ENCODE results near the gene VRK2. TPM values are rescaled to one million over a fixed set of nuclear protein-coding genes. Genes with fewer than 3 reads are reported as not detected.

VRK2 gene
- total RNA-seq, 1 experiment from 2014 or later = 33.0 TPM

GRCh38 chr2:58109481-58109880 lies 62.9 kb downstream of the VRK2 start:
- no peak overlapping the region for H2AFZ ChIP-seq (ENCODE audit: low read depth, low read length, poor library complexity, severe bottlenecking)
- ATAC-seq = no peak
- H3K4me1 ChIP-seq (ENCODE audit: control insufficient read depth in 1 of 2, insufficient read depth in 2 of 2, low read length in 2 of 2) = peaks cover 25 to 82% of the 10 kb centered on the region in 2 experiments
- no peaks in the 10 kb centered on the region for H4K20me1 ChIP-seq (ENCODE audit: insufficient read depth)
- DNase-seq (ENCODE audit: low read depth, low spot score) = no peak
- BruUV-seq (replicated peaks) = no TSS peak
- TF ChIP-seq ZFX (IDR thresholded peaks at IDR 0.05) (no peak), EZH2 (IDR thresholded peaks at IDR 0.05) (no peak), SRF (IDR thresholded peaks at IDR 0.05; ENCODE audit: low read depth) (no peak), POLR2AphosphoS5 (IDR thresholded peaks at IDR 0.05; ENCODE audit: low read depth, low read length) (no peak), ELF1 (IDR thresholded peaks at IDR 0.05; ENCODE audit: borderline replicate concordance, low read depth) (no peak), EGR1 (IDR thresholded peaks at IDR 0.05; ENCODE audit: low read depth) (no peak), JUND (IDR thresholded peaks at IDR 0.05) (no peak)
- no peak overlapping the region for H3K4me3 ChIP-seq (replicated peaks in 1 of 2; ENCODE audit: low read depth in 1 of 2, low read length in 2 of 2)
- H3K4me2 ChIP-seq (ENCODE audit: low read length) = peak overlapping the region; percentile 75; the same call in 1 of the 2 replicates
- CTCF ChIA-PET = no interaction called here
- H3K27ac ChIP-seq (ENCODE audit: low read depth, low read length) = no peak overlapping the region
- POLR2A ChIA-PET = interaction anchor here (0.7 kb wide), 1 partner anchor 201 kb away, joined by 3 read pairs; no protein-coding TSS in a partner anchor
- no peaks in the 10 kb centered on the region; the same call in 1 of the 2 replicates for H3K9me2 ChIP-seq (ENCODE audit: insufficient read depth)
- peaks cover 0 to 9% of the 10 kb centered on the region in 2 experiments; a peak in 1 of 4 replicates for H3K36me3 ChIP-seq (ENCODE audit: control insufficient read depth in 1 of 2, insufficient read depth in 2 of 2, low read length in 2 of 2)
- H3K79me2 ChIP-seq (ENCODE audit: insufficient read depth, low read length) = peaks cover 71% of the 10 kb centered on the region
- no peaks in the 10 kb centered on the region for H3K27me3 ChIP-seq (ENCODE audit: insufficient read depth, low read length)
- RAD21 ChIA-PET (ENCODE audit: low non-redundant PET in 1 of 2, low total read pairs in 2 of 2, uncharacterized antibody in 2 of 2, unreplicated experiment in 2 of 2) = no interaction called here
- H3K9me3 ChIP-seq (ENCODE audit: control insufficient read depth in 1 of 2, insufficient read depth in 1 of 2, low read depth in 1 of 2, low read length in 2 of 2) = no peaks in the 10 kb centered on the region
- peak overlapping the region; percentile 62; the same call in 1 of the 2 replicates for H3K9ac ChIP-seq (ENCODE audit: low read length)
- intact Hi-C loops (cut with micrococcal nuclease) = loop anchor here (2.0 kb wide), 1 partner anchor 63 kb away; the partner anchor contains the start of gene VRK2

GRCh38 chr2:58110765-58111164 lies 64.2 kb downstream of the VRK2 start:
- ChIA-PET POLR2A (no interaction called here), RAD21 (ENCODE audit: low non-redundant PET in 1 of 2, low total read pairs in 2 of 2, uncharacterized antibody in 2 of 2, unreplicated experiment in 2 of 2) (no interaction called here), CTCF (no interaction called here)
- H3K9me3 ChIP-seq (ENCODE audit: control insufficient read depth in 1 of 2, insufficient read depth in 1 of 2, low read depth in 1 of 2, low read length in 2 of 2) = no peaks in the 10 kb centered on the region
- peaks cover 0 to 5% of the 10 kb centered on the region in 2 experiments; a peak in 1 of 4 replicates for H3K36me3 ChIP-seq (ENCODE audit: control insufficient read depth in 1 of 2, insufficient read depth in 2 of 2, low read length in 2 of 2)
- H3K27me3 ChIP-seq (ENCODE audit: insufficient read depth, low read length) = no peaks in the 10 kb centered on the region
- no TSS peak for BruUV-seq (replicated peaks)
- no peaks in the 10 kb centered on the region for H3K9me2 ChIP-seq (ENCODE audit: insufficient read depth)
- peak; percentile 48 for DNase-seq (ENCODE audit: low read depth, low spot score)
- H3K4me3 ChIP-seq (replicated peaks in 1 of 2; ENCODE audit: low read depth in 1 of 2, low read length in 2 of 2) = no peak overlapping the region
- H3K79me2 ChIP-seq (ENCODE audit: insufficient read depth, low read length) = peaks cover 67% of the 10 kb centered on the region
- no peaks in the 10 kb centered on the region for H4K20me1 ChIP-seq (ENCODE audit: insufficient read depth)
- H3K4me1 ChIP-seq (ENCODE audit: control insufficient read depth in 1 of 2, insufficient read depth in 2 of 2, low read length in 2 of 2) = peaks cover 25 to 87% of the 10 kb centered on the region in 2 experiments
- peak overlapping the region; percentile 32; the same call in 1 of the 2 replicates for H3K4me2 ChIP-seq (ENCODE audit: low read length)
- H2AFZ ChIP-seq (ENCODE audit: low read depth, low read length, poor library complexity, severe bottlenecking) = no peak overlapping the region
- intact Hi-C loops (cut with micrococcal nuclease) = no loop called here
- 0 out of 2 replicates have a peak overlapping the region, but pooled peaks have one; percentile 1 for H3K27ac ChIP-seq (ENCODE audit: low read depth, low read length)
- peak; percentile 63 for ATAC-seq
- H3K9ac ChIP-seq (ENCODE audit: low read length) = peak overlapping the region; percentile 16; the same call in 1 of the 2 replicates
- TF ChIP-seq SIN3A (IDR thresholded peaks at IDR 0.05; ENCODE audit: low read depth) = no peak
- TF ChIP-seq CTCF (IDR thresholded peaks at IDR 0.05 in 2 of 3, conservative IDR thresholded peaks at IDR 0.05 in 1 of 3; ENCODE audit: borderline replicate concordance in 1 of 3, insufficient read depth in 1 of 3, low read depth in 2 of 3, low read length in 2 of 3) = peak in 2 of 3 experiments; percentile 63 to 68; a peak in 4 of 6 replicates
- TF ChIP-seq EGR1 (IDR thresholded peaks at IDR 0.05; ENCODE audit: low read depth) = no peak
- TF ChIP-seq SRF (IDR thresholded peaks at IDR 0.05; ENCODE audit: low read depth) = no peak
- TF ChIP-seq CBX3 (IDR thresholded peaks at IDR 0.05; ENCODE audit: low read depth) = no peak
